MM.1S (cell line): Measurements from ENCODE around the gene WDR90.

Source experiments
- DNase-seq: peaks from one replicate; pipeline ENCODE4 v3.0.0-alpha.2; 2015
- H2AFZ ChIP-seq: fragments of 300-600 bp; sonication (generic); 2 replicates; pipeline ENCODE4 v1.6.0; 2016; ENCODE audit warnings: antibody characterized with exemption, low read length
- H3F3A ChIP-seq: fragments of 300-600 bp; sonication (generic); 2 replicates; pipeline ENCODE4 v1.6.1; 2016; ENCODE audit warnings: mild to moderate bottlenecking, antibody characterized with exemption, low read length, moderate library complexity, mixed read lengths; ENCODE audit not compliant: insufficient read depth
- H3K27ac ChIP-seq: fragments of 300-600 bp; sonication (generic); 2 replicates; pipeline ENCODE4 v1.5.1; 2016; ENCODE audit warnings: mild to moderate bottlenecking, low read length
- H3K27me3 ChIP-seq: fragments of 300-600 bp; sonication (generic); replicated peaks from 2 replicates; pipeline ENCODE4 v1.6.0; 2016; ENCODE audit warnings: low read length; ENCODE audit not compliant: insufficient read depth
- H3K36me3 ChIP-seq: fragments of 300-600 bp; sonication (generic); replicated peaks from 2 replicates; pipeline ENCODE4 v1.6.1; 2016; ENCODE audit warnings: mild to moderate bottlenecking, low read length, mixed read lengths; ENCODE audit not compliant: insufficient read depth
- H3K4me1 ChIP-seq: fragments of 300-600 bp; sonication (generic); 2 replicates; pipeline ENCODE4 v1.6.1; 2016; ENCODE audit warnings: low read length, mixed read lengths
- H3K4me2 ChIP-seq: fragments of 300-600 bp; sonication (generic); 2 replicates; pipeline ENCODE4 v1.6.0; 2016; ENCODE audit warnings: low read depth, low read length
- H3K4me3 ChIP-seq: fragments of 300-600 bp; sonication (generic); 2 replicates; pipeline ENCODE4 v1.5.1; 2016; ENCODE audit warnings: low read length, mixed read lengths
- H3K79me2 ChIP-seq: fragments of 300-600 bp; sonication (generic); 2 replicates; pipeline ENCODE4 v1.6.1; 2016; ENCODE audit warnings: mixed run types, low read length, mixed read lengths
- H3K9ac ChIP-seq: fragments of 300-600 bp; sonication (generic); 2 replicates; pipeline ENCODE4 v1.6.1; 2016; ENCODE audit warnings: low read length, mixed read lengths
- H3K9me2 ChIP-seq: fragments of 300-600 bp; sonication (generic); replicated peaks from 2 replicates; pipeline ENCODE4 v1.6.1; 2016; ENCODE audit warnings: mild to moderate bottlenecking, low read length, mixed read lengths; ENCODE audit not compliant: insufficient read depth
- H3K9me3 ChIP-seq: fragments of 300-600 bp; sonication (generic); replicated peaks from 2 replicates; pipeline ENCODE4 v1.6.1; 2016; ENCODE audit warnings: mild to moderate bottlenecking, low read length, mixed read lengths; ENCODE audit not compliant: insufficient read depth
- H4K20me1 ChIP-seq: fragments of 300-600 bp; sonication (generic); 2 replicates; pipeline ENCODE4 v1.6.1; 2016; ENCODE audit warnings: mild to moderate bottlenecking, low read length, moderate library complexity, mixed read lengths; ENCODE audit not compliant: insufficient read depth
- CTCF ChIP-seq: fragments of 300-600 bp; sonication (generic); IDR thresholded peaks from 2 replicates; pipeline ENCODE4 v1.5.1; 2016; ENCODE audit warnings: antibody characterized with exemption, low read length, mixed read lengths
- EZH2 ChIP-seq: fragments of 300-600 bp; sonication (generic); optimal IDR thresholded peaks from 2 replicates; pipeline ENCODE3; 2017; ENCODE audit warnings: low read depth, mild to moderate bottlenecking, antibody characterized with exemption, low read length, mixed read lengths
- EZH2phosphoT487 ChIP-seq: fragments of 300-600 bp; sonication (generic); IDR thresholded peaks from 2 replicates; pipeline ENCODE4 v1.6.1; 2018; ENCODE audit warnings: antibody characterized with exemption, low read length

WDR90 gene

GRCh38 chr16:647173-647902 lies 1.8 kb upstream of the WDR90 start:
- Histone ChIP-seq H3K27ac (peak overlapping the region; percentile 83; the same call in 1 of the 2 replicates), H3K9ac (peak overlapping the region; percentile 97; the same call in 1 of the 2 replicates), H4K20me1 (no peaks in the 10 kb centered on the region), H3K4me3 (peak overlapping the region; percentile 22; the same call in 1 of the 2 replicates), H3K27me3 (no peaks in the 10 kb centered on the region), H3K9me3 (no peaks in the 10 kb centered on the region), H3F3A (peaks cover 28% of the 10 kb centered on the region), H3K79me2 (peaks cover 79% of the 10 kb centered on the region), H3K4me2 (peak overlapping the region; percentile 99), H2AFZ (no peak overlapping the region), H3K4me1 (peaks cover 7% of the 10 kb centered on the region; the same call in 1 of the 2 replicates), H3K36me3 (no peaks in the 10 kb centered on the region), H3K9me2 (no peaks in the 10 kb centered on the region)
- DNase-seq = no peak
- TF ChIP-seq CTCF (no peak), EZH2 (no peak), EZH2phosphoT487 (no peak)

GRCh38 chr16:648071-648780 lies 939 bp upstream of the WDR90 start:
- Histone ChIP-seq H3F3A (peaks cover 22% of the 10 kb centered on the region), H3K9ac (peak overlapping the region; percentile 97), H2AFZ (peak overlapping the region; percentile 81; the same call in 1 of the 2 replicates), H4K20me1 (no peaks in the 10 kb centered on the region), H3K4me3 (peak overlapping the region; percentile 89), H3K4me1 (peaks cover 4% of the 10 kb centered on the region; the same call in 1 of the 2 replicates), H3K9me3 (no peaks in the 10 kb centered on the region), H3K27ac (peak overlapping the region; percentile 83), H3K36me3 (no peaks in the 10 kb centered on the region), H3K4me2 (peak overlapping the region; percentile 99), H3K27me3 (no peaks in the 10 kb centered on the region), H3K79me2 (peaks cover 70% of the 10 kb centered on the region), H3K9me2 (no peaks in the 10 kb centered on the region)
- TF ChIP-seq EZH2 (no peak), CTCF (peak; percentile 74)
- DNase-seq = peak; percentile 81

DNA sequence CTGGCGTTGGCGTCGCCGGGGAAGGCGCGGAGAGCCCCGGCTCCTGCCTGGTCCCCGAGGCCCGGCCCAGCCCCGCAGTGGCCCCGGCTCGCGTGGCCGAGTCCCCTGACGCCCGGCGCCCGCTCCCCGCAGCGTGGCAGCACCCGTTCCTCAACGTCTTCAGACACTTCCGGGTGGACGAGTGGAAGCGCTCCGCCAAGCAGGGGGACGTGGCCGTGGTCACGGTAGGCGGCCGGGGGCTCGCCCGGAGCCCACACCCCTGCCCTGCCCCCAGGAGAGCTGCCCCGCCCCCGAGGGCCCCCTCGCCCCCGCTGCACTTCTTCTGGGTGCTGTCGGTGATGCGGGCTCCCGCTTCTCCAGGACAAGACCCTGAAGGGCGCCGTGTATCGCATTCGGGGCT lies 466 bp downstream of the WDR90 start:
- Histone ChIP-seq H3K4me1 (peaks cover 4% of the 10 kb centered on the region; the same call in 1 of the 2 replicates), H3K27ac (no peak overlapping the region; the same call in 1 of the 2 replicates), H3K79me2 (peaks cover 56% of the 10 kb centered on the region), H3K36me3 (no peaks in the 10 kb centered on the region), H3K9me2 (no peaks in the 10 kb centered on the region), H3K27me3 (no peaks in the 10 kb centered on the region), H2AFZ (peak overlapping the region; percentile 24; the same call in 1 of the 2 replicates), H3F3A (peaks cover 22% of the 10 kb centered on the region), H4K20me1 (no peaks in the 10 kb centered on the region), H3K4me2 (peak overlapping the region; percentile 99), H3K9ac (peak overlapping the region; percentile 97), H3K9me3 (no peaks in the 10 kb centered on the region), H3K4me3 (peak overlapping the region; percentile 89)
- TF ChIP-seq EZH2phosphoT487 (no peak), EZH2 (no peak), CTCF (no peak)
- DNase-seq = peak; percentile 32
